Stimulated activated CD8-positive, alpha-beta memory T cell treated with anti-CD3 and anti-CD28 coated beads, Interleukin-12 subunit alpha, Interleukin-12 subunit beta, amount 100 ng/mL, for 24 hours (primary cell): ENCODE measurements around the gene MDFI.

Source experiments
- DNase-seq: peaks from one replicate; pipeline ENCODE4 v3.0.0-alpha.2; 2020; ENCODE audit errors: extremely low read depth

Gene MDFI

DNA sequence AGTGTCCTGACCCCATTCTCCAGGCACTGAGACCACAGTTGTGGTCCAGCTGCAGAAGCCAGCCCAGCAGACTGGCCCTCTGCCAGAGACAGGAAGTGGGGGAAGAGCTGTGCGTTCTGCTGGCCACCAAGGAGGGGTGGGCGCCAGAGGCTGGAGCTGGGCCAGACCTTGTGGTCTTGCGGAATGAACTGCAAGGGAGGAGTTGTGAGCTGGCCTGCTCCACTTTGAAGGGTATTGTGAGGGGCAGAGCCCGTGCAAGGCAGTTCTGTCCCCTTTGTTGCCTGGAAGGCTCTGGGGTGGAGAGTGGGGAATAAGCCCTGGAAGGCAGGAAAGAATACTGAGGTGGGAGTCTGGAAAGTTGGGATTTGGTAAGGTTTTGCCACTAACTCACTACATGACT lies 3.6 kb upstream of the MDFI start:
- no peak for DNase-seq

DNA sequence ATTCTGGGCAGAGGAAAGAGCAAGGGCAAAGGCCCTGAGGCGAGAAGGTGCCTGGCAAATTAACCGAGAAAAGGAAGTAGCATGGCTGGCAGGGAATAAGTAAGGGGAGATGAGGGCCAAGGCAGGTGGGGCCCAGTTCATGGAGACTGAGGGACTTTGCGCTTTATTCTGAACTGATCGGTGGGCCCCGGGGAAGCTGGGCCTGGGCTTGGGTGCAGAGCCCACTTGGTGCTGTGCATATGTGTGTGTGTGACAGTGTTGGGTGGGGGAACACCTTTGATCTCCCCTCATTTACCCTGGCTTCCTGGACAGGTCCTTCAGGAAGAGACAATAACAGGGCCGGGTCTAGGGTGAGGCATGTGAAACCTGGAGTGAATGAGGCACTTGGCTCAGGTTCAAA lies 2.9 kb upstream of the MDFI start:
- no peak for DNase-seq

DNA sequence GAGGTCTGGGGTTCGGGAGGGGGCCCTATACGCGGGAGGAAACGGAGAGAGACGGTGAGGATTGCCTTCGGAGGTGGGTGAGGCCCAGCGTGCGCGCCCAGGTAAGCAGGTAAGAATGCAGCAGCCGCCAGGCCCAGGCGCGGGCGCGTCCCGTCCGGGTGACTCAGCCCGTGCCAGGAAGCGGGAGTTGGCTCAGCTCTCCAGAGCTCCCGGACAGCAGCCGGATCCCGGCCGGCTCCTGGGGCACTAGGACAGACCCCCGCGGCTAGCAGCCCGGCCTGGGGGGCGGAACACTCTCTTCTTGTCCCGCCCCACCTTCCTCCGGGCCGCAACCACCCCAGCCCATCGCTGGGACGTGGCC lies 1.5 kb upstream of the MDFI start:
- no peak for DNase-seq

DNA sequence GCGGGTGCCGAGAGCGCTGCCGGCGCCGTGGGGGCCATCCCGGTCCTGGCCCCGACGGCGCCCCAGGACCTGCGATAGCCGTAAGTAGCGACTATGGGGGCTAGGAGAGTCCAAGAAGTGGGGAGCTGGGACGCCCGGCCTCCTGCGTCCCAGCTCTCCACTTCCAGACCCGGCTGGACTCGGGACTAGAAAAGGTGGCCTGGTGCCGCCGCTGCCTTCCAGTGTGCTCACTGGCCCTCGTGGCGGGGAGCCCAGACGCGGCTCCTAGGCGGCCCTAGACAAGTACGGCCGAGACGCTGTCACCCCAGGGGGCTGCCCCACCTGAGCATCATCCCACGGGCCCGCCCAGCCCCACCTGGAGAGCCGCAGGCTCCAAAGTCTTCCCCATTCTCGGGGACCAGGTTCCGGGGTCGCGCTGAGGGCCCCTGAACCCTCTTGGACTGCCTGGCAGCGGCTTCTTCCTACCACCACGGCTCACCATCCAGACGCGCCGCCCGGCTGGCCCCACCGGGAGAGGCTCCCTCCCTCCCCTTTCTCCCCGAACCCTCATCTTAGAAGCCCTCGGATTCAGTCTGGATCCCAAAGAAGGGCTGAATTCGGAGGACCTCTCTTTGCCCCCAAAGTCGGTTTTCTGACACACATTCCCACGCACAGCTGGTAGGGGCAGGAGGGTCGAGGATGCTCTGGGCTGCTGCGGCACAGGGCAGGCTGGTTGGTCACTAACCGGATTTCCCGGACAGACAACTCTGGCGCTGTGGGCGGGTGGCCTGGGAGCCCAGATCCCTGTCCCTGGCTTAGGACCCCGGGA lies 870 bp upstream of the MDFI start:
- no peak for DNase-seq

DNA sequence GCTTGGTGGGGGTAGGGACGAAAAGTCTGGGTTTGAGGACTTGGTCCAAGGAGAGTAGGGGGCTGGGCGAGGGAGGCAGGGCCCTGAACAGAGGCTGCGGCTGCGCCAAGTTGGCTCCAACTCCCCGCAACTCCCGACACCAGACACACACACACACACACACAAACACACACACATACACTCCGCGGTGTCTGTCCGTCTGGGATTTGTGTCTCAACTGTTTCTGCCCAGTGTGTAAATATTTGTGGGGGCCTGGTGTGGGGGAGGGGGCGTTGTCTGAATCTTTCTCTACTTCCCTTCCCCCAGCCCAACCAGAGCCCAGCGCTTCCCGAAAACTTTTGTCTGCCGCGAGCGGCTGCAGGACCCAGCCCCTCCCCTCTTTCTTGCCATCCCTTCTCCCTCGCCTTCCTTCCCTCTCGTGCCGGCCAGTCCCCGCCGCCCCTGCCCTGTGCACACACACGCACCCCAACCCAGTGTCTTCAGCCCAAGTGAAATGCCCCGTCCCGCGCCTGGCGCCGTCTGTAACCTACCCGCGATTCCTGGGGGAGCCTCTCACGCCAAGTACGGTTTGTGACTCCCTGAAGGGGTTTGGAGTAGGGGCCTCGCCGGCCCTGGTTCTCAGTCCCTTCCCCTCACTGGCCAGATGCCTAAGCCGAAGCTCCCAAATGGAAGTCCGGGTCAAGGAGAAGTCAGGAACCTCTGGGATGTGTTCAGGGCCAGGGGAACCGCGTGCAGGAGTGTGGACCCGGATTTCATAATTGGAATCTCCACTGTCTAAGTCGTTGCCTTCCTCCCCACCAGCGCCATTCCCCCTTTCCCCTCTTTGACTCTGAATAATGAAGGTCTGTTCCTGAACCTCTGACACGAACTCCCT lies 904 bp downstream of the MDFI start:
- no peak for DNase-seq

DNA sequence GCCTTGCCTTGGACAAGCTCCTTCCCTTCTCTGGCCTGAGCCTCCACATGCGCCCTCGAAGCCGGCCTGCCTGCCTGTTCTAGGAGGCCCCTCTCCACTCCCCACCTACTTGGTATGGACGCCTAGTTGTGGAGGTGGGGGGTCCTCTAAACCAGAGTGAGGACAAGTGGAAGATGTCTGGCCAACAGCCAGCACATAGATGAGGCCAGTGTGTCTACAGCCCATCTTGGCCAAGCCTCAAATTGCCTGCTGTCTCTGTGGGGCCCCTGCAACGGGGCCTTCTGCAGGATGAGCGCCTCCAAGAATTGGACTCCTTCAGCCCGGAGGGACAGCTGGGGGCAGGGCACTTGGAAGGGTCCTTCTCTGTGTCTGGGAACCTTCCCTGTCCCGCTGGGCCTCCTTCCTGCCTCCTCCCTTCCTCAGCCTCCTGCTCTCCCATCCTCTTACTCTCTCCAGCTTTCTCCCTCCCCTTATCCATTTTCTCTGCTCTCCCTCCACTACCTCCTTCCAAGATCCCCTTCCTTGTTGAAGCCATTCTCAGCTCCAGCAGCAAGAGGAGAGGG lies 1.6 kb downstream of the MDFI start:
- no peak for DNase-seq

DNA sequence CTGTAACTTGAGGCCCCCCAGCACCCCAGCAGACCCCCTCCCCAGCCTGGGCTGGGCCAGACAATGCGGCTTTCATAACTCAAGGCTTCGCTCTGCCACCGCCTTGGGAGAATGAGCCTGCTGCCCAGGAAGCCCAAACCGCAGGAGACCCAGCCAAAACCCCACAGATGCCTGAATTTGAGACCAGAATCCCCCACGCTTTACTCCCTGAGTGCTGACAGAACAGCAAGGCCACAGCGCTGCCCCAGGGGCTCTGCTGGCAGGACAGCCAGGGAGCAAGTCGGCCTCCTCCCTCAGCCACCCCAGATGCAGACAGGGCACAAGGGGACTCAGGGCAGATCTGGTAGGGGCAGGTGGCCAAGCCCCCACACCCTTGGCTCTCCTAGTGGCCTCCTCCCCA lies 2.2 kb downstream of the MDFI start:
- no peak for DNase-seq

DNA sequence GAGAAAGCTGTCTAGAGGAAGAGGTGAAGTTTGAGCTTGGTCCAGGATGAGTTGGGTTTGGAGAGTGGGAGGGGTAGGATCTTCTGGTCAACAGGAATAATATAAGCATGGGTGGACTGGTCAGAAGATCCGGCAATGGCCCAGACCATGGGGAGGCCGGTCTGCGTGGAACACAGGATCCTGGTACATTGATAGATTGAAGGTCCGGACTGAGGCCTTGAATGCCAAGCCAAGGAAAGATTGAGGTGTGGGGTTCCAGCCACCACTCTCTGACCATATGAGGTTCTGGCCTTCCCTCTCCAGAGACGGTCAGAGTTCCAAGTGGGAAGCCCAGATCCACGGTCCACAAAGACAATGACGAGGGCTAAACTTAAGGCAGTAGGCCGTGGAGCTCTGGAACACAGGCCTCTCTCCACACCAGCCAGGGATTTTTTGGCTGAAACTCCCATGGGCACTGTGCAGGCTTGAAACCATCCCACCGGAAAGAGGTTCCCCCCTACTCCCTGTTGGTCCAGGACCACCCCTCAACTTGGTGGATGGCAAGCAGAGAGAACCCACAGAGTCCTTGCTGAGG lies 3.2 kb downstream of the MDFI start:
- no peak for DNase-seq

DNA sequence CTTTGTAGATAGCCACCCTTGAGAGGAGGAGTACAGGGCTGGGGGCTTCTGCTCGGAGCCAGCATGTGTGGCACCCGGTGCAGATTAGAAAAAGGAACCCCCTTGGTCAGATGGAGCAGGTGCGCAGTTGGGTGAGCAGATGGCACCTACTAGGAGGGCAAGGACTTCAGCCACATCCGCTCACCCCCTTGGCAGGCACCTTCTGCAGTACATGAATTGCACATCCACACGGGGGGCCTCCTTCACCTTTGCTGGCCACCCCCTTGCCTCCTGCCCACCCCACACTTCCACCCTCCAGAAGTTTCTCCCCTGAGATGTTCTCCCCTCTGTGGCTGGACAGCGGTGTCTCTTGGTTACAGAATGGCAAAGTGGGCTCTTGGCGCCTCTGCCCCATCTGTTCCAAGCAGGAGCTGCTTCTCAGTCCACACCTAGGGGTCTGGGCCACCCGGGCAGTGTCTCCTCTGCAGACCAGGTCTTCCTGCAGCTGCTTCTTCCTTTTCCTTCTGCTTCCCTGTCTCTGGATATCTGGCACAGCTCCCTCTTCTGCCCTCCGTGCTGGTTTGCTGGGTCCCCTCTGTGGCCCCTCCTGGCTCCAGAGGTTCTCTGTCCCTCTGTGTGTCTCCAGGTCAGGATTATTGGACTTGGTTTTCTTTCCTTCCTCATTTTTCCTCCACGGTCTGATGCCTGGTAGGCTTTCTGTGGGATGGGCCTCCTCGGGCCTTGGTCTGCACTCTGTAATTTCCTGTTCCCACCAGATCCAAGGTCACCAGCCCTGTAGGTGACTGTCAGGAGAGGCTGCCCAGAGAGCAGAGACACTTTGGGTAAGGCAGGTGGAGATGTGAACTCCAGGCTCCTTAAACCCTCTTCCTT lies 4.1 kb downstream of the MDFI start:
- DNase-seq: no peak

DNA sequence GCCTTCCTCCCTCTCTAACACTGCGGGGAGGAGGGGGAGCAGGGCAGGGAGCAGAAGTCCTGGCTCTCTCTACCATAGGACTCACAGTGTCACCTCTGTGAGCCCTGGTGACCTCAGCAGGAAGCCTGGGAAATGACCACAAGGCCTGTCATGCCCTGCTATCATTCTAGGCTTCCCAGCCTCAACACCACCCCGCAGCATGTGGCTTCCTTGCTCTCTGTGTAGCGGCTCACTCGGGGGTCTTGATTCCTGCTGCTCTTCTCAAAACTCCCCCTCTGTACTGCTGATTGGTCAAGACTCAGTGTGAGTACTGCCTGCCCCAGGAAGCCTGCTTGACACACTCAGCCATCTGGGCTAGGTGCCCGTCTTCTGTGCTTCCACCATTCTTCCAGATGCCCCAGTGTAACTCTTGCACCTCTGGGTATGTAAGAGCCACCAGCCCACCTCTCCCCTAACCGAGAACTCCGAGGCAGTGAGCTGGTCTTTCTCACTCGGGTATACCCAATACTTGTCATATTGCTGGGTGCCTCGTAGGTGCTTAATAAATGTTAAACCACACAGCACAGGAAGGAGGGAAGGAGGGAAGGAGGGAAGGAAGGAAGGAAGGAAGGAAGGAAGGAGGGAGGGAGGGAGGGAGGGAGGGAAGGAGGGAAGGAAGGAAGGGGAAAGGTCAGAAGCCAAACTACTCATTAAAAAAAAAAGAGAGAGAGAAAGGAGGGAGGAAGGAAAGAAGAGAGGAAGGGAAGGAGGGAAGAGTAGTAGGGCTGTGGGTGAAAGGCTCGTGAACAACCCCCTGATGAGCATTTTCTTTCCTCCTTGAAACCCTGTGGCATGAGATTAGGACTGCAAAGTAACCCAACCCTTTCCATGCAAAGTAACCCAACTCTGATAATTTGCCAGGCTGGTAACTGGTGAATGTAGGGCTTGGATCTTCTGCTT lies 5.0 kb downstream of the MDFI start:
- DNase-seq: no peak

DNA sequence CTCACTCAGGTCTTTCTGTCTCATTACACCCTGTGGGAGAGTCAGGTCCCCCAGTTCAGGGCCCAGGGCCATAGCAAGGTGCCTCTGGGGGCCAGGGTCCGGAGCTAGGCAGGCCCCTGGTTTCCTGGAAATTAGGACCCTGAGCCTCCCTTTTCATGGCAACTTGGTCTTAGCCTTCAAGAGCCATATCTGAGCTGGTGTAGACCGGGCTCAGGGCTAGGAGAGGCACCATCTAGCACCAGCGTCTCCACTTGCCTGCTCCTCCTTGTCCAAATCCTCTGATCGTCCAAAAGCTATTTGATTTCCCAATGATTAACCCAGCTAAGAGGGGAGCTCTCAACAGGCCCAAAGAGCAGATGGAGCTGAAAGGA lies 5.6 kb downstream of the MDFI start:
- no peak for DNase-seq

DNA sequence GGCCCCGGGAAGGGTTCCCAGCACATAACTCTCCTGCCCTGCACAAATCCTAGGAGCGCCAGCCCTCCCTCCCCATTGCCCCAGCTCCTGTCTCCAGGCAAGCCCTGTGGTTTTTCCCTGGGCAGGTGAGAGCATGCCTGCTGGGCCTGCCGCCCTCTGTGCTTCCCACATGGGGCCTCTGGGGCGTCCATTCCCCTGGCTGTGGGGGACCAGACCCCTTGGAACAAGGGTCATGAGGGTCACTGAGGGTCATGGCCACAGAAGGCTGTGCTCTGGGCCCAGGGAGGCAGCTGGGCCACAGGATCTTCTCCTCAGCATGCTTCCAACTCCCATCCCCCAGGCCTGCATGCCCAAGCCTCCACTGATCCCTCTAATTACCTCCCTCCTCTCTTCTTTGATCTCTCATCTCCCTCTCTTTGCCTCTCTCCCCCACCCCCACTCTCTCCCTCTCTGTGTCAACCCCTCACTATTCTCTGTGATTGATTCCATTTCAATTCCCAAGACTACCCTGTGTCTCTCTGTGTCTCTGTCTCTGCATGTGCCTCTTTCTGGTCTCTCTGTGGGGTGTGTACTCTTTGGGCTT lies 6.1 kb downstream of the MDFI start:
- no peak for DNase-seq

DNA sequence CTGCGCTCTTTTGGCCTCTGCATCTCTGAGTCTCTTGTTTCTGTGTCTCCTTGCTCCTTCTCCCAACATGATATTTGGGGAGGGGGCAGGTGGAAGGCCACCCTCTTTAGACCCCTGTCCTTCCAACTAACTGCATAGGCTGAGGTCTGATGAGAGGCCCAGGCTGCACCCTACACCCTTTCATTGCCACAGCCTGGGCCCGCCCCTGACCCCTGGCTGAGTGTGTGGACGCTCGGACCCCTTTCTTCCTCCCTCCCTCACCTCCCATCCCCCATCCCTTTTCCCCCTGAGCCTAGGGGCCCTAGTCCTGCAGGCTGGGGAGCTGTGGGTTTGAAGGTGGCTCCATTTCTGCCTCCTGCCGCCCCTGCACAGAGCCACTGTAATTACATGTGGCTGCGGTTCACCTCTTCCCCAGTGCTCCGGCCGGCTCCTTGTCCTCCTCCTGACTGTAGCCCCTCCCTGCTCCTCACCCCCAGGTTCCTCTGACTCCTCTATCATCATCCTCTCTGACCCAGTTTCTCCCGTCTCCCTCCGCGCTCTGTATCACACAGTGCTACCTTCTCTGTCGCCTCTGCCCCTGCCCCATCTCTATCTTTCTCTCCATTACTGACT lies 6.8 kb downstream of the MDFI start:
- DNase-seq: no peak

DNA sequence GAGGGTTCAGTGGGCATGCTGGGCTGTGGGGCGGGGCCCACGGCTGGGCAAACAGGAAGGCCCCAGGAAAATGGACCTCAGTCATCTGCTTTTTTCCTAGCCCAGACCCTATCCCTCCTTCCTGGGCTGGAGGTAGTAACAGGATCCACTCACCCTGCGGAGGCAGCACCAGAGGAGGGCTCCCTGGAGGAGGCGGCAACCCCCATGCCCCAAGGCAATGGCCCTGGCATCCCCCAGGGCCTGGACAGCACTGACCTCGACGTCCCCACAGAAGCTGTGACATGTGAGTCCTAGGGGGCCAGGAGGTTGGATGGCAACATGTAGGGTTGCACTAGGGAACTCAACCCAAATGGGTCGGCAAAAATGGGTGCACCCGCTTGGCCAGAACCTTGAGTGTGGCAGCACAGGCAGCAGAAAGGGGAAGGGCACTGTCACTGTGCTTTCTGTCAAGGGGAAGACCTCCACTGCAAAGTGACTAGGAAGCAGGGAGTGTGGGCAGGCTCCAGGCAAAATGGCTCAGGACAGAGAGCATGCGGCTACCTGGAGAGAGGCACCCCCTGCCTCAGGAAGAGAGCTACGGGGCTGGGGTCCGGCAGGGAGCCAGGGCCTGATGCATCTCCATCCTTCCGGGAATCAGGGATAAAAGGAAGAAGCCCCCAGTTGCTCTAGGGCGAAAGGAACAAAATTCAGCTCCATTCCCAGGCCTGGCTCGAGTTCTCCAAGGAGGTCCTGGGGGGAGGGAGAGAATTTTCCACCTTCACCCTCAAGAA lies 7.9 kb downstream of the MDFI start:
- DNase-seq: no peak

DNA sequence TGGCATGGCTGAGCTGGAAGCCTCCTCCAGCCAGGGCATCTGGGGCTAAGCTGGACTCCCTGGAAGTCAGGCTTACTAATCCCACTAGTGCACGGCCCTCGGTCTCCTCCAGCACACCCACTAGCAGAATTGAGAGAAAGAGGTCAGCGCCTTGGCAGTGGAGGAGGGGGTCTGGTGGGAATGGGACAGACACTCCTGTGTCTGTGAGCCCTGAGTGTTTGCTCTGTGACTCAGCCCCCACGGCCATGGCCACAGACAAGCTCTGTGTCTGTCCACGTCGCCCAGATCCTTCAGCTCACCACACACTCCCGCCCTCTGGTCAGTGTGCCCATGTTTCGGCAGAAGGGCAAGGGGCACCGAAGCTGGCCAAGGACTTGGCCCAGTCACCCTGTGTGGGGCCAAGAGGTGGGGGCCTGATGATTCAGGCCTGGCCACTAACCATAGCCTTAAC lies 8.8 kb downstream of the MDFI start:
- no peak for DNase-seq

DNA sequence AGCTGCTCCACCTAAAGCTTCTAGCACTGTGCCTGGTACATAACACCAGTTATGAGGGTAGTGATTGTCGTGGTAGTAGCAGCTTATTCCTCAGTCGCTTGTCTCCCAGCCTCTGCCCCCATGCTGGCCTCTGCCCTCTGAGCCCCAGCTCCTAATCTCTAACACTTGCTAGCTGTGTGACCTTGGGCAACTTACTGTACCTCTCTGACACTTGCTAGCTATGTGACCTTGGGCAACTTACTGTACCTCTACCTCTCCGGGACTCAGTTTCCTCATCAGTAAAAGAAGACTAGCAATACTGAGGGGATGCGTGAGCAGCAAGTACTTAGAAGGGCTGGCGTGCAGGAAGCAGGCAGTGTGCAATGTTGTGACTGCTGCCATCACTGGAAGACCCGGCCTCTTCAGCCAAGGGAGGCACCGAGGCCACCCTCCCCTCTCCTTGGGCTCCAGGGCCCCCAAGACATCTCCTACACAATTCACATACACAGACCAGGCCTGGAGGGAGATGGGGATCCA lies 9.9 kb downstream of the MDFI start:
- DNase-seq: no peak

DNA sequence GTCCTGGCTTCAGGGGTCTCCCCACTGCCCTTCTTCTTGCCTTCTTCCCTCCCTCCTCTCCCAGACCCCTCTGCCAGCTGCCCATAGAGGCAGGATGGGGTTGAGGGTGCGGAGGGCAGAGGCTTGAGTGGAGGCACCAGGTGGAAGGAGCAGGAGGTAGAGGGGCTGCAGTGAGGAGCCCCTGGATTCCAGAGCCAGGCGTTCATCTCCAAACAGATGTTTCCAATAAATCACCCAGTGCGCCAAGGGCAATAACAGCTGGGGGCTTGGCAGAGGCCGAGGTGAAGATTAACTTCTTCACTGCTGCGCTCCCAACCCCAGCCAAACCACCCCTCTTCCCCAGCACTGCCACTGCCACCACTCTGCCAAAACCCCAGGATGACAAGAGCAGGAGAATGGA lies 10.7 kb downstream of the MDFI start:
- no peak for DNase-seq

DNA sequence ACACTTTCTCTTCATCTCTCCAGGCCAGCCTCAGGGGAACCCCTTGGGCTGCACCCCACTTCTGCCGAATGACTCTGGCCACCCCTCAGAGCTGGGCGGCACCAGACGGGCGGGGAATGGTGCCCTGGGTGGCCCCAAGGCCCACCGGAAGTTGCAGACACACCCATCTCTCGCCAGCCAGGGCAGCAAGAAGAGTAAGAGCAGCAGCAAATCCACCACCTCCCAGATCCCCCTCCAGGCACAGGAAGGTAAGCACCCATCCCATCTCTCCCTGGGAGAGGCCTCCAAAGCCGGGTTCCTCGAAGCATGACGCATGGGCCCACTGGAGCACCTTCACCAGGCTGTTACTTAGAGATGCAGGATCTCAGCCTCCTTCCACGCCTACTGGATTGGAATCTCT lies 11.3 kb downstream of the MDFI start:
- no peak for DNase-seq

DNA sequence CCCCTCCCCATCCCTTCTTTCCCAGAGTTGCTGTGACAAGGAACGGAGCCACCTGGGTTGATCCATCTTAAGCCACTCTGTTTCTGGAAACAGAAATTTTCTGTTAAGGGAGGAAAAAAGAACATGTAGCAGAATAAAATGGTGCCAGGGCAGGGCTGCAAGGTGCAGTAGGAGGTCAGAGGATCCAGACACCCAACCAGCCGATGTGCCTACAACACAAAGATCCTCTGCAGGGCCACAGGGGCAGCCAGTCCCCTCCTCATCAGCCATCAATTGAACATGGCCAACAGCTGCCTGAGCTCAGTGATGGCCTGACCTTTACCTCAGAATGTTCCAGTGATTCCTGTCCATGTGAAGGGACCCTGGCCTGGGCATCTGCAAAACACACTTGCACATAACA lies 11.9 kb downstream of the MDFI start:
- DNase-seq: no peak
